ENCODE measurements around the gene LRRC4C.

DNA sequence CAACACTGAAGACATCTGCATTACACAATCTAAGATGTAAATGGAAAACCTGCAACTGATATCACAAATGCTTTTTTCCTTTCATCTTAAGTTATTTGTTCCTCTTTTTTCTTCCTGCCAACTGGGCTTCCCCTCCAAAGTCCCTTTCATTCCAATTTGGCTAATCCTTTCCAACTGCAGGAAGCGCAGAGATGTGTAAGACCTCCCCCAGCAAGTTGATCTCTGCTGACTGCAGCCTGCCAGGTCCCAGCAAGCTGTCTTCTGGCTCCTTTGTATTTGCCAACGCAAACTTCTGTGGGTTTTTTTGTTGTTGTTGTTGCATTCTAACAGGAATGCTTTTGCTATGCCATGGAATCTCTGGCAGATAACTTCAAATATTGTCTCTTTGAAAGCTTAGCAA, 38.5 kb upstream of the LRRC4C start:
- TF ChIP-seq, protein P1, sequence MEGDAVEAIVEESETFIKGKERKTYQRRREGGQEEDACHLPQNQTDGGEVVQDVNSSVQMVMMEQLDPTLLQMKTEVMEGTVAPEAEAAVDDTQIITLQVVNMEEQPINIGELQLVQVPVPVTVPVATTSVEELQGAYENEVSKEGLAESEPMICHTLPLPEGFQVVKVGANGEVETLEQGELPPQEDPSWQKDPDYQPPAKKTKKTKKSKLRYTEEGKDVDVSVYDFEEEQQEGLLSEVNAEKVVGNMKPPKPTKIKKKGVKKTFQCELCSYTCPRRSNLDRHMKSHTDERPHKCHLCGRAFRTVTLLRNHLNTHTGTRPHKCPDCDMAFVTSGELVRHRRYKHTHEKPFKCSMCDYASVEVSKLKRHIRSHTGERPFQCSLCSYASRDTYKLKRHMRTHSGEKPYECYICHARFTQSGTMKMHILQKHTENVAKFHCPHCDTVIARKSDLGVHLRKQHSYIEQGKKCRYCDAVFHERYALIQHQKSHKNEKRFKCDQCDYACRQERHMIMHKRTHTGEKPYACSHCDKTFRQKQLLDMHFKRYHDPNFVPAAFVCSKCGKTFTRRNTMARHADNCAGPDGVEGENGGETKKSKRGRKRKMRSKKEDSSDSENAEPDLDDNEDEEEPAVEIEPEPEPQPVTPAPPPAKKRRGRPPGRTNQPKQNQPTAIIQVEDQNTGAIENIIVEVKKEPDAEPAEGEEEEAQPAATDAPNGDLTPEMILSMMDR (IDR thresholded peaks at IDR 0.05; ENCODE audit: borderline replicate concordance, extremely low read depth, low read length, poor library complexity, severe bottlenecking), result no peak
- no peak for TF ChIP-seq EZH2 (IDR thresholded peaks at IDR 0.05; ENCODE audit: borderline replicate concordance, low read depth, low read length, severe bottlenecking)
